HG03066 (cell line): ENCODE results near the gene RETREG3.
A peak's percentile ranks its signal among the peaks of the same experiment; 100 is the strongest.
"Not testable (repeated sequence)": the region's sequence is repeated elsewhere in the genome, so short reads cannot be mapped to it uniquely, and the experiment has no call there.

Experiments used
- ATAC-seq: cut with Tn5 transposase; IDR thresholded peaks from one replicate; pipeline ENCODE4 v1.9.1; 2021; ENCODE audit warnings: low read depth; ENCODE audit not compliant: unreplicated experiment

The RETREG3 gene

GRCh38 chr17:42613699-42614295 is 4.6 kb upstream of the RETREG3 start:
- ATAC-seq = no peak

DNA sequence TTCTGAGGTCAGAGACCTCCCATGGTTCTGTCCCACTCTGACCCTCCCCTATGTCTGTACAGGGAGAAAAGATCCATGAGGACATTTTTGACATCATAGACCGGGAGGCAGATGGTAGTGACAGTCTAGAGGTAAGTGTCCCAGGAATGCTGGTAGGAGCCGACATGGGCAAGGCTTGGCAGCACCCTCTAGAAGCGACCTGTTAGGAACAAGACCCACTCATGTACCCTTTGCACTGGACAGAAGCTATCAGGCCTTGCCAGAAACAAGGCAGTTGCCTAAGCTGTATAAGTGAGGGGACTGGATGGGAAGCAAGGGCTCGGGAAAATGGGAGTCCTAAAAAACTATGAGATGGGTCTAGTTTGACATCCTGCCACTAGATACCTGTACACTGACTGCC is 2.8 kb upstream of the RETREG3 start:
- no peak for ATAC-seq

GRCh38 chr17:42609814-42610801 is 934 bp upstream of the RETREG3 start:
- ATAC-seq = not testable (repeated sequence)

DNA sequence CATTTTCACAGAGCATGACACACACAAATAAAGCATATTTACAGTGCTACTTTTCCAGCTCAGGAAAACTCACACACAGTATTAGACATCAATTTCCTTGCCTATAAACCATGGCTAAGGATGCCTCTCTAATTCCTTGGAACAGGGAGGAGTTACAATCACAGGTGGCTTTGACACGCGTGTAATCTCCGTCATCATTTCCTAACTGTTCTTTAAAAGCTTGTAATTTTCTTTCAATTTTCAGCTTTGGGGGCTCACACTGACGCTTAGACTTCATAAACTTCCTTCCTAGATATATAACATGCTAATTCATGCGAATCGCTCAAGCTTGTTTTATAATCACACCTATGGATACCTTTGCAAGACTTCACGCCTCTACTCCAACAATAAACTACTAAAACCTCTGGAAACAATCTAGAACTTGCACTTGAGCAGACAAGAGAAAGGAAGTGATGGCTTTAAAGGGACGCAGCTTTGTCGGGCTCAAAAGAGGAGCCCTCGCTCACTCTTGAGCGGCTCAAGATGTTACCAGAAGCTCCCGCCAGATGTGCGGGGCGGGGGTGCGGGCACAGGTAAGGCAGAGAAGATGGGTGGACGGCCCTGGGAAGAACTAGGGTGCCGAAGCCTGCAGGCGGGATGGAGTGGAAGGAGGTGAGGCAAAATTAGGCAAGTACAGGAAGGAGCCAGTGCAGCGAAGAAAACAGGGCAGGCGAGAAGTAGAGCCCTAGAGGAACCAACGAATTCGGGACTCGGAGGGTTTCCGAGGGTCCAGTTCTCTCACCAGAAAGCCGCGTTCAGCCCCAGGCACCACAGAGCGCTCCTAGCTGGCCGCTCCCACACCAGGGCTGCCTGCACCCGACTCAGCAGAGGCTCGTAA is 631 bp downstream of the RETREG3 start:
- ATAC-seq = peak; percentile 27

GRCh38 chr17:42607769-42608168 is 1.4 kb downstream of the RETREG3 start:
- no peak for ATAC-seq

- ATAC-seq = no peak
These were observed 5.9 kb downstream of the RETREG3 start for GRCh38 chr17:42603318-42603717.

- no peak for ATAC-seq
These were observed 10.3 kb downstream of the RETREG3 start for GRCh38 chr17:42598905-42599304.

GRCh38 chr17:42596386-42596785 is 12.8 kb downstream of the RETREG3 start:
- ATAC-seq = no peak

DNA sequence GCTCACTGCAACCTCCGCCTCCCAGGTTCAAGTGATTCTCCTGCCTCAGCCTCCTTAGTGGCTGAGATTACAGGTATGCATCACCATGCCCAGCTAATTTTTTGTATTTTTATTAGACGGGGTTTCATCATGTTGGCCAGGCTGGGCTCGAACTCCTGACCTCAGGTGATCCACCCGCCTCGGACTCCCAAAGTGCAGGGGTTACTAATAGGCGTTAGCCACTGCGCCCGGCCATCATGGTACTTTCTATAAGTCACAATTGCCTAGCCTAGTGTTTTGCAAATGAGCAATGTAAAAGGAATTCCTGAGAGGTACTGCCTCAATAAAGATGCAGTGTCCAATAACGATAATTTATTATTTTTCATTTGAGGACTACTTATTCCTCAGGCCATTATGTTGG is 17.8 kb downstream of the RETREG3 start:
- no peak for ATAC-seq

GRCh38 chr17:42590886-42591285 is 18.3 kb downstream of the RETREG3 start:
- no peak for ATAC-seq

- ATAC-seq = no peak
These were observed 22.5 kb downstream of the RETREG3 start for GRCh38 chr17:42586514-42587230.

- no peak for ATAC-seq
These were observed 23.8 kb downstream of the RETREG3 start for GRCh38 chr17:42585353-42585752.

DNA sequence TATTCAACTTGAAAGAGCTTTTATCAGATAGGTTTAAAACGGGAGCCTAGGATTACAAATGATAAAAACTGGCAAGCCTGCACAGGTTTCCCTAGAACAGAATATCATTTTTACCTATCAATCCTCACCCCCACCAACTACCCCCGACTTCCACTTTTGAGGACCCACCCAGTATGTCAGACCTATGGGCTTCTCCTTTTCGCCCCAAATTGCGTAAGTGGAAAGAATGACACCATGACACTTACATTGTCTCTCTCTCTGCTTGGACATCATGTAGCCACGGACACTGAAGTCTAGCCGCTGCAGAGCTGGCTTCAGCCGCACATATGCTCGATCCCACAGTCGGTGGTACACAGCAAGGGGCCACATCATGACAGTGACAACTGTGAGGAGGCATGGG is 24.3 kb downstream of the RETREG3 start:
- ATAC-seq = no peak

GRCh38 chr17:42581744-42582270 is 27.4 kb downstream of the RETREG3 start:
- no peak for ATAC-seq

DNA sequence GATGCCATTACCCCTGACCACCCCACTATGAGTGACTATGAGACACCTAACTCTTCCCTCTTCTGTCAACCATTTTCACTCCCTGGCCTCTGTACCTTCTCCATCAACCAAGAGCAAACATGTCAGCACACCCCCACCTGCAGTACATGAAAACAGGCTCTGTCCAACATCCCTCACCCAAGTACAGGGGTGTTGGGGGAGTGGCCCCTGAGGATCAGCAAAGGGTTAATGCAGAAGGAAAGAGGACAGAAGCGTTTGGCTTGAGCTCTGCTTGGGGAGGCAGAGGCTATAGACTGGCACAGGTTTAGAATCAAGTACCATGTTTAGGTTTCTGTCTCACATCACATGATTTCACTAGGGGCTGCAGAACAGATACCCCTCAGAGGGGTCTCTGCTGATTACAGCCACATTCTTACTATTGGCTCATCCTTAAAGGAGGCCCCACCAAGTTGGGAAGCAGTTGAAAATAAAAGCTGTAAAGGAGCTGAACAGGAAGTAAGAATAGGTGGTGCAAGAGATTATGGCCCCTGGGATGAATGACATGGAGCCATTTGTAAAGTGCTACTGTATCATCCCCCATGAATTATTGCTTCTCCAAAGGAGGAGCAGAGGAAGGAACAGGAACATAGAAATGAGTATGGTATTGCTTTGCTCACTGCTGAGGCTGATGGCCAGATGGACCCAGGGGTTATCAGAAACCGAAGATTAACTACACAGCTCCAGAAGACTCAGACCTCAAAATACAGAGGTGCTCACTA is 29.2 kb downstream of the RETREG3 start:
- ATAC-seq = no peak

DNA sequence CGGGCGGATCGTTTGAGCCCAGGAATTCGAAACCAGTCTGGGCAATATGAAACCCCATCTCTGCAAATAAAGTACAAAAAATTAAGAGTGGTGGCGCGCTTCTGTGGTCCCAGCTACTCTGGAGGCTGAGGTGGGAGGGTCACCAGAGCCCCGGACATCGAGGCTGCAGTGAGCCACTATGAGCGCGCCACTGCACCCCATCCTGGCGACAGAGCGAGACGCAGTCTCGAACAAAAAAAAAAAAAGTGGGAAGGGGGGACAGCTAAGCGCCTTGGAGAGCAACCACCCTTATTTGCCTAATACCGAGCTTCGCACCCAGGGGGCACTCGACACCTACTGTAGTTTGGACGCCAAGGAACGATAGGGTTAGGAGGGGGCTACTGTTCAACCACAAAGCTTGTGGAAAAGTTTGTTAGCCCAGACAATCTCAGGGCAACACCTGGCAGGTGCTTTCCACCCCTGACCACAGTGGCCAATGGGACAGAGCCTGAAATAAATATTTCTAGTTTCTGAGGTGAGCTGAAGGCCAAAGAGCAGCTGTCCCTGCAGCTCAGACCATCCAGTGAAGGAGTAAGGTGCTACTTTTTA is 30.8 kb downstream of the RETREG3 start:
- ATAC-seq = peak; percentile 49

- peak; percentile 61 for ATAC-seq
These were observed 31.5 kb downstream of the RETREG3 start, which contains the start of gene PSMC3IP for GRCh38 chr17:42577532-42578281. Gene PSMC3IP, minus strand, starts transcription at chr17:42577729. Its CDS starts 43 bp downstream, at chr17:42577686.

- no peak for ATAC-seq
These were observed 32.0 kb downstream of the RETREG3 start for GRCh38 chr17:42577140-42577531.
